Breast epithelium (tissue), 3 donors: ENCODE measurements around the gene PLCXD3.

ENCODE experiments used
- CTCF ChIP-seq, 3 donors: fragments of 450-650 bp; IDR thresholded peaks; one replicate each; pipeline ENCODE4 v1.5.1; 2016 to 2017; ENCODE audit warnings: antibody characterized with exemption in 3 of 3, mild to moderate bottlenecking in 3 of 3, moderate library complexity in 3 of 3
- POLR2A ChIP-seq: fragments of 450-650 bp; IDR thresholded peaks from one replicate; pipeline ENCODE4 v1.6.1; 2016; ENCODE audit warnings: antibody characterized with exemption, mild to moderate bottlenecking, moderate library complexity

GRCh38 chr5:41416336-41416735 lies 94.1 kb downstream of the PLCXD3 start:
- TF ChIP-seq POLR2A (no peak), CTCF (IDR thresholded peaks at IDR 0.05) (no peak)
